ENCODE results near the gene TCTN3. TPM values are rescaled to one million over a fixed set of nuclear protein-coding genes. Genes with fewer than 3 reads are reported as not detected.

The TCTN3 gene
- total and polyA plus RNA-seq, 2 of the 13 experiments (the other 11 are each of a cell fraction or from before 2014, with no cell fraction given) = 53.3 to 60.0 TPM

- TF ChIP-seq PAXIP1 (CRISPR knock-in tag; conservative IDR thresholded peaks at IDR 0.05) (no peak), ZMYM2 (CRISPR knock-in tag; IDR thresholded peaks at IDR 0.05) (0 out of 2 replicates have a peak, but pooled peaks have one; percentile 21), IKZF4 (CRISPR knock-in tag; IDR thresholded peaks at IDR 0.05; ENCODE audit: borderline replicate concordance, low read depth, not compliant biosample characterization) (no peak)
Observed at GRCh38 chr10:95651346-95652060, 42.2 kb downstream of the TCTN3 start (continued).

- Histone ChIP-seq H2AFZ (ENCODE audit: low read length) (no peak overlapping the region), H3K4me2 (ENCODE audit: low read depth, low read length) (no peak overlapping the region), H3K79me2 (ENCODE audit: insufficient read depth, low read length) (peaks cover 88% of the 10 kb centered on the region), H3K36me3 (replicated peaks in 1 of 2; ENCODE audit: control insufficient read depth in 1 of 2, insufficient read depth in 2 of 2, low read length in 2 of 2) (peaks cover 32 to 77% of the 10 kb centered on the region in 2 experiments), H3K4me1 (ENCODE audit: insufficient read depth, low read length) (peaks cover 81% of the 10 kb centered on the region), H3K9ac (ENCODE audit: insufficient read depth, low read depth, low read length) (no peak overlapping the region), H3K27me3 (ENCODE audit: control insufficient read depth in 1 of 2, insufficient read depth in 2 of 2, low read length in 2 of 2) (no peaks in the 10 kb centered on the region), H3K9me3 (ENCODE audit: low read length) (peaks cover 7% of the 10 kb centered on the region; the same call in 1 of the 2 replicates), H4K20me1 (ENCODE audit: insufficient read depth, low read length) (peaks cover 10% of the 10 kb centered on the region), H3K4me3 (replicated peaks in 1 of 3; ENCODE audit: insufficient read depth in 1 of 3, low read depth in 2 of 3, low read length in 3 of 3) (no peak overlapping the region), H3K27ac (ENCODE audit: extremely low read length, insufficient read depth, low read length) (no peak overlapping the region)
- TF ChIP-seq HMG20B (CRISPR knock-in tag; conservative IDR thresholded peaks at IDR 0.05) (no peak), SIX1 (CRISPR knock-in tag; IDR thresholded peaks at IDR 0.05; ENCODE audit: borderline replicate concordance) (peak; percentile 11; the same call in 1 of the 2 replicates), SIX4 (CRISPR knock-in tag; IDR thresholded peaks at IDR 0.05) (peak; percentile 72; the same call in 1 of the 2 replicates)
- ChIA-PET CTCF (ENCODE audit: low intra/inter-chr PET ratio, low total read pairs) (no interaction called here), POLR2A (interaction anchor here (1.2 to 2.0 kb wide), 2 partner anchors 9 to 16 kb away, joined by 4 to 7 read pairs; no protein-coding TSS in a partner anchor)
- ATAC-seq (no peak), FAIRE-seq (no peak), DNase-seq (ENCODE audit: low spot score) (no peak)
- BruUV-seq (replicated peaks) = no TSS peak
- WGBS (ENCODE audit: low lambda C conversion rate) = 92% methylated on average over 2 of the region's 2 CpGs
- in situ Hi-C loops (cut with HindIII; ENCODE audit: extremely low pct_ligation_motif_present, low pct_unique_long_range_greater_than_20kb) = no loop called here
- intact Hi-C loops (cut with micrococcal nuclease; ENCODE audit: unreplicated experiment) = no loop called here
Observed at GRCh38 chr10:95650232-95650631, 43.5 kb downstream of the TCTN3 start.

Data from HepG2 (cell line).